Measurements from ENCODE around the gene COL13A1. TPM values are rescaled to one million over a fixed set of nuclear protein-coding genes. Genes with fewer than 3 reads are reported as not detected.

Gene COL13A1
- total and polyA plus RNA-seq, 2 donors (not counting 1 experiment from before 2014, with no cell fraction given), result 5.7 to 7.4 TPM

DNA sequence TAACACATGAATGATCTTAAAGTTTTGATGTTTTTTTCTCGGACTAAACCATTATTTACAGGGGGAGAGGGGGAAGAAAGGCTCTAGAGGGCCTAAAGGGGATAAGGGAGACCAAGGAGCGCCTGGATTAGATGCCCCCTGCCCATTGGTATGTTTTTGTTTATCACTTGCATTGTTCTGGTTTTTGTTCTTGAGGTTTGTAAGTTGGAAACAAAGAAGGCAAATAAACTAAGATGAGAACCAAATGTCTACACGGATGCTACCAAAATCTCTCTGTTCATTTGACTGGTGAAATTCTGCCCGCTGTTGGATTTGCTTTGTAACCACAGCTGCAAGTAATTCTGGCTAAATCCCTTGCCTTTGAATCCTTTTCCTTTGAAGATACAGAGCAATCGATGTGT is 151.1 kb downstream of the COL13A1 start:
- no peaks in the 10 kb centered on the region for H3K27me3 ChIP-seq (ENCODE audit: control insufficient read depth, insufficient read depth, low read length)
- no peaks in the 10 kb centered on the region for H3K36me3 ChIP-seq (ENCODE audit: control insufficient read depth, insufficient read depth, low read length)
- H3K79me2 ChIP-seq (ENCODE audit: control insufficient read depth, insufficient read depth, low read length), result no peaks in the 10 kb centered on the region
- no peak overlapping the region for H2AFZ ChIP-seq (ENCODE audit: low read length)
- DNase-seq (ENCODE audit: low read depth in 2 of 2), result no peak
- no peaks in the 10 kb centered on the region for H3K9me3 ChIP-seq (ENCODE audit: control insufficient read depth, insufficient read depth, low read depth, low read length)
- no peak overlapping the region for H3K4me2 ChIP-seq (ENCODE audit: extremely low read depth, insufficient read depth, low read length)
- no peaks in the 10 kb centered on the region for H3K4me1 ChIP-seq (ENCODE audit: control insufficient read depth, extremely low read depth, insufficient read depth, low read length)
- H4K20me1 ChIP-seq (ENCODE audit: control insufficient read depth, extremely low read depth, insufficient read depth, low read length), result no peaks in the 10 kb centered on the region
- no peak overlapping the region for H3K9ac ChIP-seq (ENCODE audit: insufficient read depth, low read length)
- no peak overlapping the region for H3K4me3 ChIP-seq (replicated peaks in 1 of 4; ENCODE audit: control extremely low read depth in 1 of 4, insufficient read depth in 1 of 4, low read depth in 3 of 4, low read length in 4 of 4)
- no peak for TF ChIP-seq EZH2 (IDR thresholded peaks at IDR 0.05; ENCODE audit: low read length, missing control alignments)
- TF ChIP-seq, protein P1, sequence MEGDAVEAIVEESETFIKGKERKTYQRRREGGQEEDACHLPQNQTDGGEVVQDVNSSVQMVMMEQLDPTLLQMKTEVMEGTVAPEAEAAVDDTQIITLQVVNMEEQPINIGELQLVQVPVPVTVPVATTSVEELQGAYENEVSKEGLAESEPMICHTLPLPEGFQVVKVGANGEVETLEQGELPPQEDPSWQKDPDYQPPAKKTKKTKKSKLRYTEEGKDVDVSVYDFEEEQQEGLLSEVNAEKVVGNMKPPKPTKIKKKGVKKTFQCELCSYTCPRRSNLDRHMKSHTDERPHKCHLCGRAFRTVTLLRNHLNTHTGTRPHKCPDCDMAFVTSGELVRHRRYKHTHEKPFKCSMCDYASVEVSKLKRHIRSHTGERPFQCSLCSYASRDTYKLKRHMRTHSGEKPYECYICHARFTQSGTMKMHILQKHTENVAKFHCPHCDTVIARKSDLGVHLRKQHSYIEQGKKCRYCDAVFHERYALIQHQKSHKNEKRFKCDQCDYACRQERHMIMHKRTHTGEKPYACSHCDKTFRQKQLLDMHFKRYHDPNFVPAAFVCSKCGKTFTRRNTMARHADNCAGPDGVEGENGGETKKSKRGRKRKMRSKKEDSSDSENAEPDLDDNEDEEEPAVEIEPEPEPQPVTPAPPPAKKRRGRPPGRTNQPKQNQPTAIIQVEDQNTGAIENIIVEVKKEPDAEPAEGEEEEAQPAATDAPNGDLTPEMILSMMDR (conservative IDR thresholded peaks at IDR 0.05 in 1 of 2, IDR thresholded peaks at IDR 0.05 in 1 of 2; ENCODE audit: low read depth in 1 of 2, low read length in 2 of 2), result no peak
- no peak overlapping the region for H3K27ac ChIP-seq (ENCODE audit: insufficient read depth, low read length)

DNA sequence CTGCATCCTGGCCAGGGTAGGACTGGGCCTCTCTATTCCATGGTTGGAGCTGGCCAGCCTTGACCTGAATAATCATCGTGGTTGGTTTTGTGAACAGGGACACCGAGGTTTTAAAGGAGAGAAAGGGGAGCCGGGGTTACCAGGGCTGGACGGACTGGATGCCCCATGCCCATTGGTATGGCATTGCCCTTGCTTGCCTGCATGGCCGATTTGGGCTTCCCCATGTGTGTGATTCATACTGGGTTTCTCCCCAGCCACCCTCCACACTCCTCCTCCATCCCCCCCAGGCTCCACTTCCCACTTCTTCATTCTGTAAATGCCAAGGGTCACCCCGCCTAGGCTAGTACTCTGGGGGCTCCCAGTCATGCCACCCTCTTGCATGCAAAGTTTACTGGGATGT is 152.1 kb downstream of the COL13A1 start:
- no peaks in the 10 kb centered on the region for H3K79me2 ChIP-seq (ENCODE audit: control insufficient read depth, insufficient read depth, low read length)
- no peak overlapping the region for H3K4me3 ChIP-seq (replicated peaks in 1 of 4; ENCODE audit: control extremely low read depth in 1 of 4, insufficient read depth in 1 of 4, low read depth in 3 of 4, low read length in 4 of 4)
- no peak overlapping the region for H3K9ac ChIP-seq (ENCODE audit: insufficient read depth, low read length)
- no peak overlapping the region for H2AFZ ChIP-seq (ENCODE audit: low read length)
- H3K36me3 ChIP-seq (ENCODE audit: control insufficient read depth, insufficient read depth, low read length), result no peaks in the 10 kb centered on the region
- H3K4me2 ChIP-seq (ENCODE audit: extremely low read depth, insufficient read depth, low read length), result no peak overlapping the region
- H3K27me3 ChIP-seq (ENCODE audit: control insufficient read depth, insufficient read depth, low read length), result no peaks in the 10 kb centered on the region
- TF ChIP-seq EZH2 (IDR thresholded peaks at IDR 0.05; ENCODE audit: low read length, missing control alignments), result no peak
- TF ChIP-seq, protein P1 (conservative IDR thresholded peaks at IDR 0.05 in 1 of 2, IDR thresholded peaks at IDR 0.05 in 1 of 2; ENCODE audit: low read depth in 1 of 2, low read length in 2 of 2), result no peak
- H4K20me1 ChIP-seq (ENCODE audit: control insufficient read depth, extremely low read depth, insufficient read depth, low read length), result no peaks in the 10 kb centered on the region
- DNase-seq (ENCODE audit: low read depth in 2 of 2), result no peak
- H3K27ac ChIP-seq (ENCODE audit: insufficient read depth, low read length), result no peak overlapping the region
- H3K9me3 ChIP-seq (ENCODE audit: control insufficient read depth, insufficient read depth, low read depth, low read length), result no peaks in the 10 kb centered on the region
- H3K4me1 ChIP-seq (ENCODE audit: control insufficient read depth, extremely low read depth, insufficient read depth, low read length), result no peaks in the 10 kb centered on the region

DNA sequence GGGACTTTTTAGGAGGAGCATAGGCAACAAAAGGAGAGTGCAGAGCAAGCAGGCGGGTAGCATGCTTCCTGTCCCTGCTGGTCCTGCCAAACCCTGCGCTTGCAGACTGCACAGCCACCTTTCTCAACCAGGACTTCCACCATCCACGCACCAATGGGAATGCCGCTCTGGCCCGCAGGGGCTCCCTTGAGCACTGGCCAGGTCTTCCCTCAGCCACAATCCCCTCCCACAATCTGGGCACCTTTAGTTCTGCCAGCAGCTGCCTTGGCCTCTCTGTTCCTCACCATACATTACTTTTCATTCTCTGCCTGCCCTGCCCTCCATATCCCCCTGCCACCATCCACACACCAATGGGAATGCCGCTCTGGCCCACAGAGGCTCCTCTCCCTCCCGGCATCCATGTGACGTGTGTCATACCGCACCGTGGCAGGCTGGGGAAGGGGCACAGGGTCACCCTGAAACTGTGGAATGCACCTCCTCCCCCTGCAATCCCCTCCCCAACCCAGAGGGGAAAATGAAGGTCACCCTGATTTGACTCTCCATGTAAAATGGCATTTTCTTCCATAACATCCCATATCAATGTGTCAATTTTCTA is 153.6 kb downstream of the COL13A1 start:
- Histone ChIP-seq H3K36me3 (ENCODE audit: control insufficient read depth, insufficient read depth, low read length) (no peaks in the 10 kb centered on the region), H2AFZ (ENCODE audit: low read length) (no peak overlapping the region), H3K4me3 (replicated peaks in 1 of 4; ENCODE audit: control extremely low read depth in 1 of 4, insufficient read depth in 1 of 4, low read depth in 3 of 4, low read length in 4 of 4) (no peak overlapping the region), H3K27me3 (ENCODE audit: control insufficient read depth, insufficient read depth, low read length) (no peaks in the 10 kb centered on the region), H3K9me3 (ENCODE audit: control insufficient read depth, insufficient read depth, low read depth, low read length) (no peaks in the 10 kb centered on the region), H3K27ac (ENCODE audit: insufficient read depth, low read length) (no peak overlapping the region), H4K20me1 (ENCODE audit: control insufficient read depth, extremely low read depth, insufficient read depth, low read length) (no peaks in the 10 kb centered on the region), H3K4me1 (ENCODE audit: control insufficient read depth, extremely low read depth, insufficient read depth, low read length) (no peaks in the 10 kb centered on the region), H3K4me2 (ENCODE audit: extremely low read depth, insufficient read depth, low read length) (no peak overlapping the region), H3K79me2 (ENCODE audit: control insufficient read depth, insufficient read depth, low read length) (no peaks in the 10 kb centered on the region), H3K9ac (ENCODE audit: insufficient read depth, low read length) (no peak overlapping the region)
- no peak for DNase-seq (ENCODE audit: low read depth in 2 of 2)
- TF ChIP-seq, protein P1 (conservative IDR thresholded peaks at IDR 0.05 in 1 of 2, IDR thresholded peaks at IDR 0.05 in 1 of 2; ENCODE audit: low read depth in 1 of 2, low read length in 2 of 2), result no peak
- TF ChIP-seq EZH2 (IDR thresholded peaks at IDR 0.05; ENCODE audit: low read length, missing control alignments), result no peak
